Retinal pigment epithelial cell (primary cell): ENCODE measurements around the gene SAT2.
"Not testable (repeated sequence)": the region's sequence is repeated elsewhere in the genome, so short reads cannot be mapped to it uniquely, and the experiment has no call there.

Experiments used
- DNase-seq: peaks from one replicate; pipeline ENCODE4 v3.0.0-alpha.2; 2010; ENCODE audit warnings: low read depth
- H3K4me3 ChIP-seq: 2 replicates; pipeline ENCODE4 v1.5.1; 2011; ENCODE audit warnings: mild to moderate bottlenecking, low read length, control low read depth, moderate library complexity
- TF ChIP-seq, protein P1 (sequence below): conservative IDR thresholded peaks from 2 replicates; pipeline ENCODE4 v1.5.1; 2011; ENCODE audit warnings: low read depth, low read length, control low read depth, inconsistent platforms

Gene SAT2

DNA sequence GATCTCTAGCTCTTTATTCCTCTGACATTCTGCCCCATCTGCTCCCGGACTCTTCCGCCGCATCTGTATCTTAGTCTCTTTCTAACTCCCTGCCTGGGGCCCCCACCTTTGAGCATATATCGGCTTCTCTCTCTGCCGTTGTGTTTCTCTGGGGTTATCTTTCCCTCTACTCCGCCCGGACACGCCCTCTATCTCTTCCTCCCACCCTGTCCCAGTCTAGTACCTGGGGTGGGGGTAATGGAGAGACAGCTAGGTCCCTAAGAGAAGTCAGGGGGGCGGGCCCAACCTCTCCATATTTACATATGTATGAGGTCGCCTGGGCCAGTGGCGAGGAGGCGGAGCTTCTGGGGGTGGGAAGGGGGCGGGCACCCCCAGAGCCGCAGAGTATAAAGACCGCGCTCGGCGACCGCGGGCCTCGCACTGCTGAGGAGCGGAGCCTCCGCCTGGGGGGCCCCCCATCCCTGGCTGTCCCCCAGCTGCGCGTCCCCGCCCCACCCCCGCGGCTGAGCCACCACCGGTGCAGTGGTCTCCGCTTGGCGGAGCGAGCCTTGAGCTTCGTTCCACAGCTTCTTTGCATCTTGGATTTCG, 23.0 kb upstream of the SAT2 start, which contains the start of gene ATP1B2:
ATP1B2 (plus strand) TSS at position 418 of the 588 bp plus-strand sequence. CDS start 593 bp downstream, outside the sequence.
- peak within 1 kb of the TSS; percentile 38 for H3K4me3 ChIP-seq
- DNase-seq: no peak
- TF ChIP-seq, protein P1, sequence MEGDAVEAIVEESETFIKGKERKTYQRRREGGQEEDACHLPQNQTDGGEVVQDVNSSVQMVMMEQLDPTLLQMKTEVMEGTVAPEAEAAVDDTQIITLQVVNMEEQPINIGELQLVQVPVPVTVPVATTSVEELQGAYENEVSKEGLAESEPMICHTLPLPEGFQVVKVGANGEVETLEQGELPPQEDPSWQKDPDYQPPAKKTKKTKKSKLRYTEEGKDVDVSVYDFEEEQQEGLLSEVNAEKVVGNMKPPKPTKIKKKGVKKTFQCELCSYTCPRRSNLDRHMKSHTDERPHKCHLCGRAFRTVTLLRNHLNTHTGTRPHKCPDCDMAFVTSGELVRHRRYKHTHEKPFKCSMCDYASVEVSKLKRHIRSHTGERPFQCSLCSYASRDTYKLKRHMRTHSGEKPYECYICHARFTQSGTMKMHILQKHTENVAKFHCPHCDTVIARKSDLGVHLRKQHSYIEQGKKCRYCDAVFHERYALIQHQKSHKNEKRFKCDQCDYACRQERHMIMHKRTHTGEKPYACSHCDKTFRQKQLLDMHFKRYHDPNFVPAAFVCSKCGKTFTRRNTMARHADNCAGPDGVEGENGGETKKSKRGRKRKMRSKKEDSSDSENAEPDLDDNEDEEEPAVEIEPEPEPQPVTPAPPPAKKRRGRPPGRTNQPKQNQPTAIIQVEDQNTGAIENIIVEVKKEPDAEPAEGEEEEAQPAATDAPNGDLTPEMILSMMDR: no peak

DNA sequence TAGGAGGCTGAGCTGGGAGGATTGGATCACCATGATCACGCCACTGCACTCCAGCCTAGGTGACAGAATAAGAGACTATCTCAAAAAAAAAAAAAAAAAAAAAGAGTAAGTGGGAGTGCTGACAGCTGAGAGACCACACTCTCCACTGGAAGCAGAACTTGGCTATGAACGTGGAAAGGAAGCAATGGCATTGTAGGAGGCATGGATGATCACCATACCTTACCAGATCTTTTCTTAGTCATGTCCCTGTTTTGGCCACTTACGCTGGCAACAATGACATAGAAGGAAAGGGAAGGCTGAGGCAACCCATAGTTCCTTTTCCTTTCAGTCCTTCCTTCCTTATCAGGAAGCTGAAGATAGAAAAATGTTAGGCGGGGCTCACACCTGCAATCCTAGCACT, 19.4 kb upstream of the SAT2 start:
- no peak overlapping the region for H3K4me3 ChIP-seq
- TF ChIP-seq, protein P1: no peak
- no peak for DNase-seq

DNA sequence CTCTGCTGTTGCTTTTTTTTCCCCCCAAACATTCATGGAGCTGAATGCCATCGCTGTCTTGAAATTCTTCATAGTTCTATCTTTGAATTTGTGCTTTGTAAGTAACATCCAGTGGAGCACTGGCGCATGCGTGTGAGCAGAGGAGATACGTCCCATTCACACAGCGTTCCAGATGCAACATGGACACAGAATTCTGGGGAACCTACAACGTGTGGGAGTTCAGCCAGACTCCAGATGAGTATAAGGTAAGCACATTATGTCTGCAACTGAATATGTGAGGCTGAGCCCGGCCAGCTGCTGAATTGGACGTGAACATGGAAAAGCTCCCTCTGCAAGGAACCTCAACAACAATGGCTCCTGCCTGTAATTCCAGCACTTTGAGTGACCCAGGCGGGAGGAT, 18.8 kb upstream of the SAT2 start:
- DNase-seq: no peak
- TF ChIP-seq, protein P1: no peak
- H3K4me3 ChIP-seq: no peak overlapping the region

DNA sequence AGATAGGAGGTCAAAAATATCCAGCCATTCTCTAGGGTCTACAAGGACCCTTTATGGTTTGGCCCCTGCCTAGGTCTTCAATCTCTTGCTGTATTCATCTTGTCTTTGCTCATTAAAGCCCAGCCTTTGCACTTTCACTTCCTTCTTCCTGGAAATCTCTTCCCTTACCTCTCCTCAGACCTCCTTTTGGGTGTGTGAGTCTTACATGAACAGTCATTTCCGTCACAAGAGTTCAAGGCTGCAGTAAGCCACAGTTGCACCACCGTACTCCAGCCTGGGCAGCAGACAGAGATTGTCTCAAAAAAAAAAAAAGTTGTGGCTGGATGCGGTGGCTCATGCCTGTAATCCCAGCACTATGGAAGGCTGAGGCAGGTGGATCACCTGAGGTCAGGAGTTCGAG, 17.2 kb upstream of the SAT2 start:
- DNase-seq: no peak
- TF ChIP-seq, protein P1: no peak
- no peak overlapping the region for H3K4me3 ChIP-seq

DNA sequence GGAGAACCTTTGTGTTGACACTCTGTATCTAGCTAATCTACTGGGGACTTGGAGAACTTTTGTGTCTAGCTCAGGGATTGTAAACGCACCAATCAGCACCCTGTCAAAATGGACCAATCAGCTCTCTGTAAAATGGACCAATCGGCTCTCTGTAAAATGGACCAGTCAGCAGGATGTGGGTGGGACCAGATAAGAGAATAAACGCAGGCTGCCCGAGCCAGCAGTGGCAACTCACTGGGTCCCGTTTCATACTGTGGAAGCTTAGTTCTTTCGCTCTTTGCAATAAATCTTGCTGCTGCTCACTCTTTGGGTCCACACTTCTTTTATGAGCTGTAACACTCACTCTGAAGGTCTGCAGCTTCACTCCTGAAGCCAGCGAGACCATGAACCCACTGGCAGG, 14.0 kb upstream of the SAT2 start:
- DNase-seq: not testable (repeated sequence)

DNA sequence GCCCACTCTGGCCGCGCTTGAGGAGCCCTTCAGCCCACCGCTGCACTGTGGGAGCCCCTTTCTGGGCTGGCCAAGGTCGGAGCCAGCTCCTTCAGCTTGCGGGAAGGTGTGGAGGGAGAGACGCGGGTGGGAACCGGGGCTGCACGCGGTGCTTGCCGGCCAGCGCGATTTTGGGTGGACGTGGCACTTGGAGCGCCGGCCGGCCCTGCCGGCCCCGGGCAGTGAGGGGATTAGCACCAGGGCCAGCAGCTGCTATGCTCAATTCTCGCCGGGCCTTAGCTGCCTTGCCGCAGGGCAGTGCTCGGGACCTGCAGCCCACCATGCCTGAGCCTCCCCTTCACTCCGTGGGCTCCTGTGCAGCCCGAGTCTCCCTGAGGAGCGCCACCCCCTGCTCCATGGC, 13.2 kb upstream of the SAT2 start:
- no peak for DNase-seq
- TF ChIP-seq, protein P1: no peak
- H3K4me3 ChIP-seq: no peak overlapping the region

More for the DNA sequence above, 14.0 kb upstream of the SAT2 start:
- not testable (repeated sequence) for H3K4me3 ChIP-seq

DNA sequence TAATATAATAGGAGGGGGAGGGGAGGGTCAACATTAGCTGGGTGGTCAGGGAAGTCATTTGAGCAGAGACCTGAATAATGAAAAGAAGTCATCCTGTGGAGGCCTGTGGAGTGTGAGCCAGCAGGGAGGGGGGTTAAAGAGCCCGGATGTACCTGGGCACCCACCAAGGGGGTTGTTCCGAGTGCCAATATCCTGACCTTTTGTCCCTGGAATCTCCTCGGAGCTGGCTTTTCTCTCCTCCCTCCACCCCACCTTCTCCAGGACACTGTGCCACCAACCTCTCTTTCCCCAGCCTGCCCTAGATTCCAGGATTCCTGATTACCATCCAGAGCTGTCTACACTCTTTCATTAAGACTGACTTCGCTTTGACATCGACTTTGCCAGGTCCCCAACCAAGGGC, 8.5 kb upstream of the SAT2 start:
- no peak for DNase-seq
- TF ChIP-seq, protein P1: no peak
- no peak overlapping the region for H3K4me3 ChIP-seq
